CD4-positive, alpha-beta T cell treated with Interleukin-4 for 4 hours (primary cell): ENCODE measurements around the gene ELL3.
"Not testable (repeated sequence)": the region's sequence is repeated elsewhere in the genome, so short reads cannot be mapped to it uniquely, and the experiment has no call there.

Experiments
- DNase-seq: peaks from one replicate; pipeline ENCODE4 v3.0.0-alpha.2; 2020

ELL3 gene, protein sequence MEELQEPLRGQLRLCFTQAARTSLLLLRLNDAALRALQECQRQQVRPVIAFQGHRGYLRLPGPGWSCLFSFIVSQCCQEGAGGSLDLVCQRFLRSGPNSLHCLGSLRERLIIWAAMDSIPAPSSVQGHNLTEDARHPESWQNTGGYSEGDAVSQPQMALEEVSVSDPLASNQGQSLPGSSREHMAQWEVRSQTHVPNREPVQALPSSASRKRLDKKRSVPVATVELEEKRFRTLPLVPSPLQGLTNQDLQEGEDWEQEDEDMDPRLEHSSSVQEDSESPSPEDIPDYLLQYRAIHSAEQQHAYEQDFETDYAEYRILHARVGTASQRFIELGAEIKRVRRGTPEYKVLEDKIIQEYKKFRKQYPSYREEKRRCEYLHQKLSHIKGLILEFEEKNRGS

DNA sequence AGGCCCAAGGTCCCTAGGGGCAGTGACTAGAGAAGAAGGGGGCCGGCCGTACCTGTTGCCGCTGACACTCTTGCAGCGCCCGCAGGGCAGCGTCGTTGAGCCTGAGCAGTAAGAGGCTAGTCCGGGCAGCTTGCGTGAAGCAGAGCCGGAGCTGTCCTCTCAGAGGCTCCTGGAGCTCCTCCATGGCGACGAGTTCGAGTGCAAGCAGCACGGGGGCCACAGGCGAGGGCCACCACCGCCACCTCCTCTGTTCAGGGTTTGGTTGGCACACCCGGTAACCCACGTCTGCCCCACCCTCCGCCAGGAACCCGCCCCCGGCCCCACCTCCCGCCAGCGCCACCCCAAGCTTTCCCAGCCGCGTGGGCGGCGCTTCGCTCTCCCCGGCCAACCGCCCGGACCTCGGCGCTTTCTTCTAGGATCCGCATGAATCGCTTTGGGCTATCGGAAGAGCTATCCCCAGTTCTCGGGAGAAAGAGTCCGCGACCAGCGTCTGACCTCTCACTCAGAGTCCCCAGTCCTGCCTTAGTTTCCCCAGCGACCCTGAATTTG lies at the start of gene ELL3:
TSS of gene ELL3 (minus strand) at position 249 of the 549 bp plus-strand sequence. CDS start at position 184, 65 bp downstream.
- peak; percentile 66 for DNase-seq

DNA sequence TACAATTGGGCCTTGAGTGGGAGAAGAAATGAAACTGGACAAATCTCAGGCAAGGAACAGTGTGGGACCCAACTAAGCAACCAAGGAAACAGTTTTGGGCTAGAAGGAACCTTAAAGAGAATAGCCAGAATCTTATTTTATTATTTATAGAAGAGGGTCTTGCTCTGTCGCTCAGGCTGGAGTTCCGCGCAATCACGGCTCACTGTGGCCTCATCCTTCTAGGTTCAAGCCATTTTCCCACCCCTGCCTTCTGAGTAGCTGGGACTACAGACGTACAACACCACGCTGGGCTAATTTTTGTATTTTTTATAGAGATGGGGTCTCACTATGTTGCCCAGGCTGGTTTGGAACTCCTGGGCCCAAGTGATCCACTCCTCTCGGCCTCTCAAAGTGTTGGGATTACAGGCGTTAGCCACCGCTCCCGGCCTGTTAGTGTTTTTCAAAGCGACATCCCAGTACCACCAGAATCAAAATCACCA lies 49.3 kb upstream of the ELL3 start:
- DNase-seq = no peak

GRCh38 chr15:43825305-43825704 lies 48.5 kb upstream of the ELL3 start:
- not testable (repeated sequence) for DNase-seq

DNA sequence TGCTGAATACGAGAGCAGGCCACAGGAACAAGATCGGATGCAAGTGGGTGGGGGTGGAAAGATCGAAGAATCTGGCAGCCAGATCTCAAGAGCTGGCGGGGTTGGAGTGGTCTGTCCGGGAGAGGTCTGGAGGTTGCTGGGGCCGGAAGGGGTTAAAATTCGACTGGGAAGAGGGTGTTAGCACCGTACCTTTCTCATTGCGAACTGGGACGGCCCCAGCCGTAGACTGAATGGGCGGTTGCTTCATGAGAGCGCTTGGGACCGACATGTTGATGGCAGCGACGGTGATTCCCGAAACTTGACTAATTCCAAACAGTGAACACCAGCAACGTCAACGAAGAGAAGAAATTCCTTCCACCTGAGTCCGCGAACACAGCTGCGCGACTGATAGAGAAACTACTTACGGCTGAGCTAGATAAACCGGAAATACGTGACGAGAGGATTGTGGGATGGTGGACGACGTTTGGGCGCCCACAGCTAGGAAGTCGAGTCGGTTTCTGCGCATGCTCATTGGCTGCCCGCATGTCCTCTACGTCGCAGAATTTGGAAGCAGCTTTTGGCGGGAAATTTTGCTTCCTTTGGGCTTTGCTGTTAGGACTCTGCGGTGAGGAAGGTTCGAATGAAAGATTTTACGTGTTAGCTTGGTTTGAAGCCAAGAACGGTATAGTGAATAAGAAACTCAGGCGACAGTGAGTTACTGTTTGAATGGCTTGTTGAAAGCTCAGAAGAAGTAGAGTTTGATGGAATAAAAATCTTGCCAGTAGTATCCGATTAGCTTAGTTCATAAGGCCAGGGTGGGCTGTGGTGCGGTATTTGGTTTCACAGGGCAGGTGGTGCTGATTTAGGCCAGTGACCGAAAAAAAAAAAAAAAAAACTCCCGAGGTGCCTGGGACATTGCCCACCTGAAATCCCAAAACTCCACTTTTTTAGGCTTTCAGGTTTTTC lies 47.8 kb upstream of the ELL3 start, which contains the start of gene MFAP1:
TSS of gene MFAP1 (minus strand) at position 389 of the 945 bp plus-strand sequence. CDS start at position 268, 121 bp downstream.
- peak; percentile 94 for DNase-seq

DNA sequence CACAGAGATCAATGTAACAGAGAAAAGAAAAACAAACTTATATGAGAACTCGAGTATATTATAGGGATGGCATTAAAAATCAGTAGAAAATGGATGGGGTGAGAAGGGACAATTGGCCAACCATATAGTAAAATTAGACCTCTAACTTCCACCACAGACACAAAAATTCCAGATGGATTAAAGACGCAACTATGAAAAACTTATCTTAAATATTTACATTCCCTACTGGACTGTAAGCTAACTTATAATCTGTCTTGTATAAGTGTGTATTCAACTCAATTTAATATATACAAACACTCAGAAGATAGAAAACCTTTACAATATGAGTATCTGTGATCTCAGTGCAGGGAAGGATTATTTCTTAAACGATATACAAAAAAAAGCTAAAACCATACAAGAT lies 44.7 kb upstream of the ELL3 start:
- no peak for DNase-seq

DNA sequence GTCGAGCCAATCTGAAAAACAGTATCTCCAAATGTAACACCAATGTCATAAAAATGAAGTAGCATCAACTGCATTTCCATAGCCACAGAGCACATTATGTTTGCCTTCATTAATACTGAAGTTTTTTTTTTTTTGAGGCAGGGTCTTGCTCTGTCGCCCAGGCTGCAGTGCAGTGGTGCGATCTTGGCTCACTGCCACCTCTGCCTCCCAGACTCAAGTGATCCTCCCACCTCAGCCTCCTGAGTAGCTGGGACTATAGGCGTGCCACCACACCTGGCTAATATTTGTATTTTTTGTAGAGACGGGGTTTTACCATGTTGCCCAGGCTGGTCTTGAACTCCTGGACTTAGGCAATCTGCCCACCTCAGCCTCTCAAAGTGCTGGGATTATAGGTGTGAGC lies 38.3 kb upstream of the ELL3 start:
- not testable (repeated sequence) for DNase-seq

GRCh38 chr15:43808960-43809678 lies 32.4 kb upstream of the ELL3 start:
- DNase-seq = no peak

GRCh38 chr15:43808435-43808950 lies 31.7 kb upstream of the ELL3 start:
- DNase-seq = no peak

DNA sequence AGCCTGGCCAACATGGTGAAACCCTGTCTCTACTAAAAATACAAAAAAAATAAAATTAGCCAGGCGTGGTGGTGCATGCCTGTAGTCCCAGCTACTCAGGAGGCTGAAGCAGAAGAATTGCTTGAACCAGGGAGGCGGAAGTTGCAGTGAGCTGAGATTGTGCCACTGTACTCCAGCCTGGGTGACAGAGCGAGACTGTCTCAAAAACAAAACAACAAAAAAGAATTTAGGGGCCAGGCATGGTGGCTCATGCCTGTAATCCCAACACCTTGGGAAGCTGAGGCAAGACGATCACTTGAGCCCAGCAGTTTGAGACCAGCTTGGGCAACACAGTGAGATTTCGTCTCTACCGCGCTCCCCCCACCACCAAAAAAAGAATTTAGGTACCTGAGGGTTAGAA lies 25.9 kb upstream of the ELL3 start:
- DNase-seq = not testable (repeated sequence)

- peak; percentile 89 for DNase-seq
These were observed 23.7 kb upstream of the ELL3 start, which contains the start of gene HYPK for GRCh38 chr15:43800286-43801141. TSS of gene HYPK (plus strand) at chr15:43800599. CDS start at chr15:43800623, 24 bp downstream.

DNA sequence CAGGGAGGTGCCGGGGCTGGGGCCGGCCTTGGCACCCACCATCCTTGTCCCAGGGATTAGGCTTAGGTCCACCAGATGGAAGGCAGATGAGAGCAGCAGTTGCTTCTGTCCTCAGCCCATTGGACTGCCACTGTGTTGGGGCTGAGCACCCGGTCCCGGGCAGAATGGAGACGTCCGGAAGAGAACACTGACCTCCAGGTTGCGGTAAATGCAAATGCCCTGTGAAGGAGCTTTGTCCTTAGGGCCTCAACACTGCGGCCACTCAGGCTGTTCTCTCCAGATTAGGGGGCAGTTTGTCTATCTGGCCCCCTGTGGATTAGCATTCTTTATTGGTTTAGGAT lies 23.1 kb upstream of the ELL3 start, which contains the start of gene SERINC4:
TSS of gene SERINC4 (minus strand) at position 276 of the 341 bp plus-strand sequence. CDS start at position 42, 234 bp downstream.
- DNase-seq = no peak

- no peak for DNase-seq
These were observed 22.6 kb upstream of the ELL3 start for GRCh38 chr15:43799209-43799944.

DNA sequence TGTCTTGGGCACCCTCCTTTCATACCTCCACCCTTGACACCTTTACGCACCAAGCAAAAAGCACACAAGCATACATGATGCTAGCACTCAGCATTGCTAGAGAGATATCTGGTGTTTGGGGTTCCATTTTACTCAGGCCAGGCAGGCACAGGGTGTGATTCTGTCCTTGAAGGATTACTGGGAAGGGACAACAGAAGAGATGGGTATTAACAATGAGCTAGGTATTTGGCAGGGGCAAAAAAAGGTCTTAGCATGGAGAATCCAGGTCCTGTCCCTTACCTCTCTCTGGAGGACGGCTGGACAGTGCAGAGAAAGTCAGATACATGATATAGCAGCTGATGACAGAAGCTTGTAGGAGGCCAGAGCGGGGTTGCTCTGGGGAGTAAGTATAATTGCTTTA lies 19.8 kb upstream of the ELL3 start:
- no peak for DNase-seq

- no peak for DNase-seq
These were observed 19.2 kb upstream of the ELL3 start for GRCh38 chr15:43795997-43796396.

DNA sequence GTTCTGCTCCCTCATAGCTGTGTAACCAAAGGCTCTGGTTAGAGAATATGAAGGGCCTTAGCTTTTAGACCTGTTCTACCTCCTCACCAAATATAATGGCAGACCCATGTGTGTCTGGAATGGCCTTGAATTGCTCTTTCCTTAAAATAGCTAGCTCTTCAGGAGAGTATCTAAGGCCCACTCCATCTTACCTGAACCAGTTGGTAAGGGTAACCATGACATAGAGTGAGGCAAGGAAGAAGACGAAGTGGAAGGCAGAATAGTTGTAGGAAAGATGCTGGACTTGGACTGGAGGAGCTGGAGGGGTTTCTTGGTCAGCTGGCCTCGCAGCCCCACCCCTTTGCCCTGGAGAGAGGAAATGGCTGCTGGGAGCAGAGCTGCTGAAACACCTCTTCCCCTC lies 18.4 kb upstream of the ELL3 start:
- DNase-seq = no peak

DNA sequence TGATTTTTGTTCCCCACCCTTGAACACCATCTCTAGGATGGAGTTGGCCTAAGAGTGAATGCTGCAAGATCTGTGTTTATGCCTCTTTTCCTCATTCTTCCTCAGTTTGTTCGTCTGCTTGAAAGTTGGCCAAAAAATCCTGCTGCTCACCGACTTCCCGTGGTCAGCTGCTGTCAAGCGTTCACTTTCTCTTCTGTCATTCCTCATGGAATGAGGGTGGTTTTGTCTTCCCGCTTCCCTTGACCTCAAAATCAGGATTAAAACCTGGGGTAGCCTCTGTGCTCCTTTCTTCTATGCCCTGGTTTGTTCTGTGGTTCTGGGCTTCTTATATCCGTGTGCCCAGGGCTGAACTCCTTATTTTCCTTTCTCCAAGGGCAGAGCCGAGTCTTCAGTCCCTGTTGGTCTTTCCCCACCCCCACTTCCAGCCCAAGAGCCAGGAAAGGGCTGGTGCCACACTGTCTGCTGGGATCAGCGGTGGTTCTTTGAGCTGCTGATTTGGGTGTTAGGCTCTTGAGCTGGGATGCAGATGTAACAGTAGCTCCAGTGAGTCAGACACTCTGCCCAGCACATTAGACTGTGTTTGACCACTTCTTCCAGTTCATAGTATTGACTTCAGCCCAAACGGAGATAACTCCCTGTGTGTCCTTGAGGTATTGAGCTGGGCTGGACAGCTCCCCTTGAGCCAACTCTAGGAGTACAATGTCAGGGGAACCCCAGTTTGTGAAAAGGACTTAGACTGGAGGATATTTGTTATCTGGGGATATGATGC lies 17.7 kb upstream of the ELL3 start:
- DNase-seq = no peak

DNA sequence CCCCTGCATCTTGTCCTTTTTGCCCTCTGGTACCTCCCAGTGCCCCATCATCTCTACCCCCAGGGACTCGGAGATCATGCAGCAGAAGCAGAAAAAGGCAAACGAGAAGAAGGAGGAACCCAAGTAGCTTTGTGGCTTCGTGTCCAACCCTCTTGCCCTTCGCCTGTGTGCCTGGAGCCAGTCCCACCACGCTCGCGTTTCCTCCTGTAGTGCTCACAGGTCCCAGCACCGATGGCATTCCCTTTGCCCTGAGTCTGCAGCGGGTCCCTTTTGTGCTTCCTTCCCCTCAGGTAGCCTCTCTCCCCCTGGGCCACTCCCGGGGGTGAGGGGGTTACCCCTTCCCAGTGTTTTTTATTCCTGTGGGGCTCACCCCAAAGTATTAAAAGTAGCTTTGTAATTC lies 16.9 kb upstream of the ELL3 start:
- no peak for DNase-seq

DNA sequence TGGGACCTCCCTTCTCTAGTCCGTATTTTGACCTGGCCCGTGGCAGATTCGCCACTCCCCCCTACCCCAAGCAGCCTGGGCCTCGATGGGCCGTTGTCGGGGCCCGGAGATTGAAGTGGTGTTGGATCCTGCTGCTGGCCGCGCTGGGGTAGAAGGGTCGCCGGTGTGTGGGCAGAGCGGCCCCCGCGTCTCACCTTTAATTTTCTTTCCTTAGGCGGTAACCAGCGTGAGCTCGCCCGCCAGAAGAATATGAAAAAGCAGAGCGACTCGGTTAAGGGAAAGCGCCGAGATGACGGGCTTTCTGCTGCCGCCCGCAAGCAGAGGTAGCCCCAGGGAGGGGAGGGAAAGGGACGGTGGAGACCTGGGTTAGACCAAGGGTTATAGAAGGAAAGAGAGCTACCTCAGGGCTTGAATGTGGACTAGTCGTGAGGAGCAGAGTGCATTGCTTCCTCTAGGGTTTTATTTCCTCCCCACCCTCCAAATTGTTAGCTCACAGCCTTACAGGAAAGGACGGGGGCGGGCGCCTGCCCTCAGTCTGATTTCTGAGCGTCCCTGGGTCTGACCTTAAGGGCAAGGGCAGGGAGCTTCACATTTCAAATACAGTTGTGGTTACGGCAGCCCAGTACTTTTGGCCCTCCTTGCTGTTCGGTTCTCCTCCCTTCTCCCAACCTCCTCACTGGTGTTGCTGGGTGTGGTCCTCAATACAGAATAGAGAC lies 16.2 kb upstream of the ELL3 start:
- peak; percentile 37 for DNase-seq
